ENCODE measurements around the gene ACAA1.
"Not testable (repeated sequence)": the region's sequence is repeated elsewhere in the genome, so short reads cannot be mapped to it uniquely, and the experiment has no call there.

ACAA1 gene

GRCh38 chr3:38154033-38154494 is 17.1 kb upstream of the ACAA1 start:
- DNase-seq (ENCODE audit: low read depth), result no peak

GRCh38 chr3:38153221-38153620 is 16.3 kb upstream of the ACAA1 start:
- DNase-seq (ENCODE audit: low read depth), result no peak

GRCh38 chr3:38152609-38153008 is 15.7 kb upstream of the ACAA1 start:
- DNase-seq (ENCODE audit: low read depth), result no peak

- DNase-seq (ENCODE audit: low read depth), result no peak
Observed at GRCh38 chr3:38151667-38152265, 14.8 kb upstream of the ACAA1 start.

GRCh38 chr3:38150780-38151528 is 14.0 kb upstream of the ACAA1 start:
- no peak for DNase-seq (ENCODE audit: low read depth)

GRCh38 chr3:38149708-38150107 is 12.8 kb upstream of the ACAA1 start:
- no peak for DNase-seq (ENCODE audit: low read depth)

- DNase-seq (ENCODE audit: low read depth), result no peak
Observed at GRCh38 chr3:38148311-38148882, 11.5 kb upstream of the ACAA1 start.

- no peak for DNase-seq (ENCODE audit: low read depth)
Observed at GRCh38 chr3:38147421-38147820, 10.5 kb upstream of the ACAA1 start.

GRCh38 chr3:38146504-38146903 is 9.6 kb upstream of the ACAA1 start:
- DNase-seq (ENCODE audit: low read depth), result no peak

- DNase-seq (ENCODE audit: low read depth), result no peak
Observed at GRCh38 chr3:38143511-38143910, 6.6 kb upstream of the ACAA1 start.

- no peak for DNase-seq (ENCODE audit: low read depth)
Observed at GRCh38 chr3:38142959-38143358, 6.0 kb upstream of the ACAA1 start.

GRCh38 chr3:38141952-38142273 is 5.0 kb upstream of the ACAA1 start:
- no peak for DNase-seq (ENCODE audit: low read depth)

GRCh38 chr3:38141173-38141951 is 4.4 kb upstream of the ACAA1 start:
- DNase-seq (ENCODE audit: low read depth), result no peak

- no peak for DNase-seq (ENCODE audit: low read depth)
Observed at GRCh38 chr3:38140326-38141172, 3.6 kb upstream of the ACAA1 start.

GRCh38 chr3:38139652-38140051 is 2.7 kb upstream of the ACAA1 start:
- no peak for DNase-seq (ENCODE audit: low read depth)

GRCh38 chr3:38139191-38139590 is 2.3 kb upstream of the ACAA1 start:
- DNase-seq (ENCODE audit: low read depth), result no peak

GRCh38 chr3:38138349-38139190 is 1.6 kb upstream of the ACAA1 start, which contains the start of gene MYD88:
Gene MYD88, plus strand, starts transcription at chr3:38138661. Its CDS starts 40 bp downstream, at chr3:38138701.
- DNase-seq (ENCODE audit: low read depth), result peak; percentile 72

GRCh38 chr3:38137615-38138348 is 855 bp upstream of the ACAA1 start:
- no peak for DNase-seq (ENCODE audit: low read depth)

- no peak for DNase-seq (ENCODE audit: low read depth)
Observed at GRCh38 chr3:38136393-38136776, 542 bp downstream of the ACAA1 start.

- DNase-seq (ENCODE audit: low read depth), result not testable (repeated sequence)
Observed at GRCh38 chr3:38135621-38136277, 1.2 kb downstream of the ACAA1 start.

Measured in stimulated activated CD8-positive, alpha-beta memory T cell treated with anti-CD3 and anti-CD28 coated beads, Interleukin-7, amount 100 ng/mL, for 24 hours (primary cell).